ENCODE measurements around the gene CD93.

CD93 gene

GRCh38 chr20:23086056-23086566 lies at the start of gene CD93:
TSS of gene CD93 (minus strand) at chr20:23086324. CDS start at chr20:23086192, 132 bp downstream.
- Mint-ChIP-seq H3K4me1 (no peaks in the 10 kb centered on the region), H3K27ac (no peak within 1 kb of the TSS), H3K9me3 (no peaks in the 10 kb centered on the region), H3K27me3 (peaks cover 7% of the 10 kb centered on the region), H3K36me3 (no peaks in the 10 kb centered on the region), H3K4me3 (no peak within 1 kb of the TSS)
- DNase-seq (ENCODE audit: low spot score in 2 of 2) (no peak), ATAC-seq (ENCODE audit: low read depth) (no peak)

DNA sequence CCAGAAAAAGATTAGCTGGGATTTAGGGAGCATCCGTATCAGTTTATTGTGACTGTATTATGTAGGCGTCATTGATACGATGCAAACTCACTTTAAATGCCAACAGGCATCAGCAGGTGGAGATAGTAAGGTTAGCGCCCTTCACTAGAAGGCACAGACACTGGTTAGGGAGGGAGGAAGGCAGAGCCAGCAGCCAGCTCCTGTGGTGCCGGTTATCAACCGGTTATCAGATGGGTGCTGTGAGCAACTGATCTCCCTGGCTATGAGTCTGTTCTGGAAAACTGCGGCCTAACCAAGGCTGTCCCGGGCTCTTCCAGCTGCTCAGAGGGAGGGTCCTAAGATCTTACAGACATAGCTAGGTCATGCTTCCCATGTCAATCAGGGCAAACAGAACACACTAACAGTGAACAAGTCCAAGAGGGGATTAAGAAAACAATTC lies 47.5 kb upstream of the CD93 start:
- no peaks in the 10 kb centered on the region for H3K9me3 Mint-ChIP-seq
- no peaks in the 10 kb centered on the region for H3K27me3 Mint-ChIP-seq
- no peak overlapping the region for H3K27ac Mint-ChIP-seq
- DNase-seq (ENCODE audit: low spot score in 2 of 2) (no peak), ATAC-seq (ENCODE audit: low read depth) (no peak)
- no peaks in the 10 kb centered on the region for H3K36me3 Mint-ChIP-seq
- no peak overlapping the region for H3K4me3 Mint-ChIP-seq
- no peaks in the 10 kb centered on the region for H3K4me1 Mint-ChIP-seq

GRCh38 chr20:23132930-23133559 lies 46.9 kb upstream of the CD93 start:
- H3K9me3 Mint-ChIP-seq: no peaks in the 10 kb centered on the region
- no peaks in the 10 kb centered on the region for H3K36me3 Mint-ChIP-seq
- H3K27ac Mint-ChIP-seq: no peak overlapping the region
- no peak overlapping the region for H3K4me3 Mint-ChIP-seq
- no peak for ATAC-seq (ENCODE audit: low read depth)
- no peak for DNase-seq (ENCODE audit: low spot score in 2 of 2)
- H3K4me1 Mint-ChIP-seq: no peaks in the 10 kb centered on the region
- H3K27me3 Mint-ChIP-seq: no peaks in the 10 kb centered on the region

DNA sequence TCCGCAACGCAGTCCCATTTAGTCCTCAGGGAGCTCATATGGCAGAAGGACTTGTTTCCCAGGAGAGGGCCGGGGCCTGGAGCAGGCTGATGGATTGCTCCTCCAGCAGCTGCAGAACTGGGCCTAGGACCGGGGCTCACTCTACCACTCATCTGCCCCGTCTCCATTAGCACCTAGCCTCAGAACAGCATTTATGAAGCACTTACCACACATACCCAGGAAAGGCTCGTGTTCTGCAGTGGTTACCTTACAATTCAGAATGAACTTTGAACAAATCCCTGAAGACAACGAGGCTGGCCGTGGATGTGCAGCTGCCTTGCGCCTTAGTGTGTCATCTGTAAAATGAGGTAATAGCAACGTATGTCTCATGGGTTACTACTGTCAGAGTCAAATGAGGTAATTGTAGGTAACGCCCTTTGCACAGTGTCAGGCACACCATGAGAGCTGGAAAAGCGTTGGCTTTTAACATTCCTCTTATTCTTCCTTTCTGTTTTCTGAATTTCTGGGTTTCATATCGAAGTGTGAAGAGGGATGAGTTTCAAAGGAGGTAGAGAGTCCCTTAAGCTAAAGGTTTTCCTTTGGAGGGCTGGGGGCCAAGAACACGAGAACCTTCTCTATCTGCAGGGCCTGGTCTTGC lies 46.3 kb upstream of the CD93 start:
- ATAC-seq (ENCODE audit: low read depth): no peak
- Mint-ChIP-seq H3K4me3 (no peak overlapping the region), H3K4me1 (no peaks in the 10 kb centered on the region), H3K27ac (no peak overlapping the region), H3K36me3 (no peaks in the 10 kb centered on the region), H3K9me3 (no peaks in the 10 kb centered on the region), H3K27me3 (no peaks in the 10 kb centered on the region)
- DNase-seq (ENCODE audit: low spot score in 2 of 2): no peak

GRCh38 chr20:23131766-23132165 lies 45.6 kb upstream of the CD93 start:
- DNase-seq (ENCODE audit: low spot score in 2 of 2) (no peak), ATAC-seq (ENCODE audit: low read depth) (no peak)
- Mint-ChIP-seq H3K36me3 (no peaks in the 10 kb centered on the region), H3K4me3 (no peak overlapping the region), H3K9me3 (no peaks in the 10 kb centered on the region), H3K27ac (no peak overlapping the region), H3K27me3 (peaks cover 3% of the 10 kb centered on the region), H3K4me1 (no peaks in the 10 kb centered on the region)

DNA sequence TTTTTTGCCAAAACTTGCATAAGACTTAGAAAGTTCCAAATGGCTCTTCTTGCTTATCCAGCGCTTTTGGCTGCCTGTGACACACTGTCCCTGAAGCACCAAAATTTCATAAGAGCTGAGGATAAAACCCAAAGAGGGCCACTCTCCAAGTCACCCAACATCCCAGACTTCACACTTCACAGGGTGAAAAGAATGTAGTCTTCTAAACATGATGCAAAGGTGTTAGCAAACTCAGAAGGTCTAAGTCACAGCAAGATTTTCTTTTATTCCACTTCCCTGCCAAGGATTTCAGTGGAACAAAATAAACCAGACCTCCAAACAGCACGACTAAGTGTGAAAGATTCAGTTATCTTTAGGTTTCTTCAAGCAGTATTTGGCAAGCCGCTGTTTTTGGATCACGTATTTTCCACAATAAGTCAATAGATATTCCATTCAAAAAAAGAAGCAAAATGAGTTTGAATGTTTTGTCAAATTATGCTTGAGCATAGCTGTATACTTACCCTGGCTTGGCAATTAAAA lies 44.6 kb upstream of the CD93 start:
- Mint-ChIP-seq H3K9me3 (no peaks in the 10 kb centered on the region), H3K27me3 (peaks cover 3% of the 10 kb centered on the region), H3K27ac (no peak overlapping the region), H3K4me3 (no peak overlapping the region), H3K4me1 (no peaks in the 10 kb centered on the region), H3K36me3 (no peaks in the 10 kb centered on the region)
- ATAC-seq (ENCODE audit: low read depth): no peak
- no peak for DNase-seq (ENCODE audit: low spot score in 2 of 2)

DNA sequence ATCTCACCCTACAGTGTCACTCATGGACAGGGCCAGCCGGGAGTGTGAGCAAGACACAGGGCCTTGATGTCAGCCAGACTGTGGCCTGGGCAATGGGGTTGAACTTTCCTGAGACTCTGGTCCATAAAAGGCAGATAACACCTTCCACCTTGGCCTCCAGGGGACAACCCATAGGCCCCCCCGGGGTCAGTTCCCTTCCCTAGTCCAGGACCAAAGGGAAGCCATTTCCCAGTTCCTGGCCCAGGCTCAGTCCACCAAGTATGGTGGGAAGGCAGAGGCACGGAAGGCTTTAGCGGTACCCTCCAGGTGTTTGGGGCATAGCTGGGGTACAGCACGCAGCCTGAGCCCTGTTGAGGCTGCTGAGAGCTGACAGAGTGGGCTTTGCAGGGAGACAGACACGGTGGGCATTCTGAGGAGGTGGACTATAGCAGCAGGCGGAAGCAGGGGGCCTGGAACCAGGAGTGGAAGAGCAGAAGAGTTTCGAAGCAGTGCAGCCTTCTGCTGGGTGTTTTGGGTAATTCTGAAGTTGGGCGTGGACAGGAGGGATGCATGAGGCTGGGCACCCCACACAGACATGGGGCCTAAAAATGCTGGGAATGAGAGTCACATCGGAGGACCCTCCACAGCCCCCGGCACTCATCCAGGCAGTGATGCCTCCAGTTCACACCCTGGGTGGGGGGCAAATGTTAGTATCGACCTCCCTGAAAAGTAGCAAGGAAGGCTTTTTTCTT lies 43.9 kb upstream of the CD93 start:
- ATAC-seq (ENCODE audit: low read depth) (no peak), DNase-seq (ENCODE audit: low spot score in 2 of 2) (no peak)
- Mint-ChIP-seq H3K4me3 (no peak overlapping the region), H3K36me3 (no peaks in the 10 kb centered on the region), H3K4me1 (no peaks in the 10 kb centered on the region), H3K9me3 (no peaks in the 10 kb centered on the region), H3K27ac (no peak overlapping the region), H3K27me3 (peaks cover 3% of the 10 kb centered on the region)

DNA sequence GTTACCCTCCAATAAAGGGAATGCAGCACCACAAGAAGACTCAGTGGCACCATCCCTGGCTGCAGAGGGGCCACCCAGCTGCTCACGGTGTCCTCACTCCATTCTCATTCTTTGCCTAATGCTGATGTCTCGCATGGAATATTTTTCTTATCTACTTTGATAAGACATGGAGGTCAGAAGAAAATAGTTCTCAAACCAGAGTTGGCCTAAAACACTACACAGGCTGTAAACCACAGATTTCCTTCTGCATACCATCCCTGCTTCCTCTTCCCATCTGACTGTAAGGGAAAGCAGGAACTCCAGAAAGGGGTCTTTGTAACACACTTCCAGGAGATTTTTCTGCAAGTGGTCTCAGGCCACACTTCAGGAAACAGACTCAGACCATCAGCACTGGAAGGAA lies 43.1 kb upstream of the CD93 start:
- Mint-ChIP-seq H3K27ac (no peak overlapping the region), H3K36me3 (no peaks in the 10 kb centered on the region), H3K9me3 (no peaks in the 10 kb centered on the region), H3K4me3 (no peak overlapping the region), H3K27me3 (peaks cover 3% of the 10 kb centered on the region), H3K4me1 (no peaks in the 10 kb centered on the region)
- DNase-seq (ENCODE audit: low spot score in 2 of 2) (no peak), ATAC-seq (ENCODE audit: low read depth) (no peak)

DNA sequence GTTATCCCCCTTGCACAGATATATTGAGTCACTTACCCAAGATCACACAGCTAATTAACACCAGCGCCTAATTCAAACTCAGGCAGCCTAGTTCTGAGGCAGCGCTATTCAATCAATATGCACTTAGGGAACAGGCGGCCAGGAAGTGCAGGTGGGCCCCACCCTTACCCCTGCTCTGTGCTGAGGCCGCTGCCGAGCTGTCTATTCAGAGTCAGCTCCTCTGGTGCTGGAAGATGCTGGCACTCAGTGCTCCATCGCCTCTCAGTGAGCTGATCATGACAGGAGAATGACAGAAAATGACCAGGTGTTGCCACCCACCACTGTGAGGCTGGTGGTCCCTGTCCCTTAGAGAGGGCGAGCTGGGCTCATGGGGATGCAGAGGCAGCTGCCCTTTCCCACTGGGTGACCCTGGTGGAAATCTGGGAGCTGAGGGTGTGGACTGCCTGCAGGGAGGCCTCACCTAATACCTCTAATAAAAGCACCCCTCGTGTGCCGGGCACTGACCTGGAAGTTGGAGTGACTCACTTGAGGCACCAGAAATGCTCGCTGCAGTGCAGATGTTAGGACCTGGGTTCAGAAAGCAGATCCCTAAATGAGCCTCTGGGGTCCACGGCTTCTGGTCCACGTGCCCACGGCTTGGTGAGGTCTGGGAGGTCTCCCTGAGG lies 42.5 kb upstream of the CD93 start:
- H3K4me1 Mint-ChIP-seq: no peaks in the 10 kb centered on the region
- H3K4me3 Mint-ChIP-seq: no peak overlapping the region
- no peaks in the 10 kb centered on the region for H3K36me3 Mint-ChIP-seq
- no peak for DNase-seq (ENCODE audit: low spot score in 2 of 2)
- no peak overlapping the region for H3K27ac Mint-ChIP-seq
- peaks cover 3% of the 10 kb centered on the region for H3K27me3 Mint-ChIP-seq
- no peaks in the 10 kb centered on the region for H3K9me3 Mint-ChIP-seq
- ATAC-seq (ENCODE audit: low read depth): no peak

DNA sequence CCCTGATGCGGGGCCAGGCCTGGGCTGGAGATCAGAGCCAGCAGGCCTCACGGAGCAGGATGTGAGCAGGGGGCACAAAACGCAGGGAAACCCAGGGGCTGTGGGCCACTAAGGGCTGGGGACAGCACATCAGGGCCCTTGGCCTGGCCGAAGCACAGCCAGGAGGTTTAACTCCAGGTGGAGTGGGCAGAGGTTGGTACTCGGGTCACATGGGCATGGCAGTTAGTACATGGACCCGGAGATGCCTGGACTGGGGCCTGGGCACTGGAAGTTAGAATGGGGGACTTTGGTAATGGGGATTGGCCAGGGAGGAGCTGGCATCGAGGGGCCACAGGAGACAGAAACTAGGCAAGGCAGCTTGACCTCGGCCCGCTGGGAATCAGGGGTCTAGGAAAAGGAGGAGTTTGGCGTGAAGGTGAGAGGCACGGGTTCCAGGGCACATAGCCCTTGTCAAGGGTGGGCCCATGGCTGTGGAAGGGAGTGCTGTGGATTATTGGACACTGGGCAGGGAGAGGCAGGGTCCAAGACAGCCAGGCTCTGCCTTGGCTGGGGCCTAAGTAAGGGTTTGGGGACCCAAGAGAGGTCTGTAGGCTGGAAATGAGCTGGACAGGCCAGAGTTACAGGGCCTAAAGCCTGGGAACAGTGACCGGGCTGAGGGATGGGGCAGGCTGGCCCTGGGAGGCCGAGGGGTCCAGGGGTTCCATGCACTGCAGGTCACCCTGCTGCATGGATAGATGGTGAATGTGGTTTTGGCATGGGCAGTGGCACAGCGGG lies 41.6 kb upstream of the CD93 start:
- Mint-ChIP-seq H3K4me3 (no peak overlapping the region), H3K36me3 (no peaks in the 10 kb centered on the region)

GRCh38 chr20:23126281-23127061 lies 40.3 kb upstream of the CD93 start:
- H3K9me3 Mint-ChIP-seq: no peaks in the 10 kb centered on the region
- no peaks in the 10 kb centered on the region for H3K36me3 Mint-ChIP-seq
- H3K4me1 Mint-ChIP-seq: no peaks in the 10 kb centered on the region
- H3K27me3 Mint-ChIP-seq: peaks cover 5% of the 10 kb centered on the region
- no peak overlapping the region for H3K4me3 Mint-ChIP-seq
- H3K27ac Mint-ChIP-seq: no peak overlapping the region
- ATAC-seq (ENCODE audit: low read depth) (no peak), DNase-seq (ENCODE audit: low spot score in 2 of 2) (no peak)

More for the DNA sequence above, 41.6 kb upstream of the CD93 start:
- no peak overlapping the region for H3K27ac Mint-ChIP-seq
- H3K27me3 Mint-ChIP-seq: peaks cover 5% of the 10 kb centered on the region
- H3K4me1 Mint-ChIP-seq: no peaks in the 10 kb centered on the region
- H3K9me3 Mint-ChIP-seq: no peaks in the 10 kb centered on the region
- DNase-seq (ENCODE audit: low spot score in 2 of 2): no peak
- ATAC-seq (ENCODE audit: low read depth): no peak

GRCh38 chr20:23125625-23126191 lies 39.6 kb upstream of the CD93 start:
- peaks cover 5% of the 10 kb centered on the region for H3K27me3 Mint-ChIP-seq
- no peaks in the 10 kb centered on the region for H3K9me3 Mint-ChIP-seq
- no peaks in the 10 kb centered on the region for H3K36me3 Mint-ChIP-seq
- no peak for ATAC-seq (ENCODE audit: low read depth)
- no peak overlapping the region for H3K4me3 Mint-ChIP-seq
- no peak overlapping the region for H3K27ac Mint-ChIP-seq
- no peak for DNase-seq (ENCODE audit: low spot score in 2 of 2)
- H3K4me1 Mint-ChIP-seq: no peaks in the 10 kb centered on the region

Measured in memory B cell (primary cell).